ENCODE data around the gene ASAP2. TPM values are rescaled to one million over a fixed set of nuclear protein-coding genes. Genes with fewer than 3 reads are reported as not detected.

The ASAP2 gene
- total RNA-seq, 1 donor from 2014 or later, result 45.6 TPM

GRCh38 chr2:9439536-9439935 is 232.9 kb downstream of the ASAP2 start:
- Mint-ChIP-seq H3K4me1 (ENCODE audit: unreplicated experiment) (no peaks in the 10 kb centered on the region), H3K27me3 (no peaks in the 10 kb centered on the region), H3K36me3 (peaks cover 30% of the 10 kb centered on the region), H3K27ac (no peak overlapping the region), H3K9me3 (no peaks in the 10 kb centered on the region), H3K4me3 (no peak overlapping the region)
- no peak for DNase-seq (ENCODE audit: extremely low spot score, unreplicated experiment)
- TF ChIP-seq CTCF (conservative IDR thresholded peaks at IDR 0.05), result no peak

- TF ChIP-seq CTCF (conservative IDR thresholded peaks at IDR 0.05), result no peak
Measured at GRCh38 chr2:9440058-9440727, 233.6 kb downstream of the ASAP2 start.

GRCh38 chr2:9441556-9441955 is 234.9 kb downstream of the ASAP2 start:
- no peak overlapping the region for H3K27ac Mint-ChIP-seq
- no peaks in the 10 kb centered on the region for H3K9me3 Mint-ChIP-seq
- TF ChIP-seq CTCF (conservative IDR thresholded peaks at IDR 0.05), result no peak
- no peaks in the 10 kb centered on the region for H3K4me1 Mint-ChIP-seq (ENCODE audit: unreplicated experiment)
- no peak overlapping the region for H3K4me3 Mint-ChIP-seq
- H3K36me3 Mint-ChIP-seq, result peaks cover 33% of the 10 kb centered on the region
- DNase-seq (ENCODE audit: extremely low spot score, unreplicated experiment), result no peak
- H3K27me3 Mint-ChIP-seq, result no peaks in the 10 kb centered on the region

More at GRCh38 chr2:9440058-9440727, 233.6 kb downstream of the ASAP2 start:
- Mint-ChIP-seq H3K36me3 (peaks cover 31% of the 10 kb centered on the region), H3K9me3 (no peaks in the 10 kb centered on the region), H3K27me3 (no peaks in the 10 kb centered on the region), H3K27ac (no peak overlapping the region), H3K4me1 (ENCODE audit: unreplicated experiment) (no peaks in the 10 kb centered on the region), H3K4me3 (no peak overlapping the region)
- DNase-seq (ENCODE audit: extremely low spot score, unreplicated experiment), result no peak

GRCh38 chr2:9443526-9443925 is 236.9 kb downstream of the ASAP2 start:
- H3K4me3 Mint-ChIP-seq, result no peak overlapping the region
- TF ChIP-seq CTCF (conservative IDR thresholded peaks at IDR 0.05), result no peak
- H3K9me3 Mint-ChIP-seq, result no peaks in the 10 kb centered on the region
- H3K36me3 Mint-ChIP-seq, result peaks cover 33% of the 10 kb centered on the region
- no peak overlapping the region for H3K27ac Mint-ChIP-seq
- no peak for DNase-seq (ENCODE audit: extremely low spot score, unreplicated experiment)
- H3K27me3 Mint-ChIP-seq, result no peaks in the 10 kb centered on the region
- no peaks in the 10 kb centered on the region for H3K4me1 Mint-ChIP-seq (ENCODE audit: unreplicated experiment)

GRCh38 chr2:9445089-9445488 is 238.5 kb downstream of the ASAP2 start:
- Mint-ChIP-seq H3K27ac (no peak overlapping the region), H3K36me3 (peaks cover 34% of the 10 kb centered on the region), H3K4me1 (ENCODE audit: unreplicated experiment) (no peaks in the 10 kb centered on the region), H3K9me3 (no peaks in the 10 kb centered on the region), H3K4me3 (no peak overlapping the region), H3K27me3 (no peaks in the 10 kb centered on the region)
- DNase-seq (ENCODE audit: extremely low spot score, unreplicated experiment), result no peak
- no peak for TF ChIP-seq CTCF (conservative IDR thresholded peaks at IDR 0.05)

All from type B pancreatic cell (in vitro differentiated cells).